GM19025 (cell line): ENCODE results near the gene UNC5B.

Source experiments
- ATAC-seq: cut with Tn5 transposase; IDR thresholded peaks from one replicate; pipeline ENCODE4 v1.9.1; 2021; ENCODE audit warnings: mild to moderate bottlenecking, low read depth, moderate library complexity; ENCODE audit not compliant: unreplicated experiment

The UNC5B gene

DNA sequence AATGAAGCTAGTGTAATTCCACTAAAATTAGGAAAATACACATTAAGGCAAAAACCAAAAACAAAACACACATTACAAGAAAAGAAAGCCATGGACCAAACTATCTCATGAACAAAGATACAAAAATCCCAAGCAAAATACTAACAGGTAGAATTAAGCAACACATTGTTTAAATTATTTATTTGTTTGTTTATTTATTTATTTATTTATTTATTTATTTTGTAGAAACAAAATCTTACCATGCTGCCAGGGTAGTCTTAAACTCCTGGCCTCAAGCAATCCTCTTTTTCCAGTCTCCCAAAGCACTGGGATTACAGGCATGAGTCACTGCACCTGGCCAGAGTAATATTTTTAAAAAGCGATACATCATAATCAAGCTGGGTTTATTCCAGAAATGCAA, 99.8 kb downstream of the UNC5B start:
- no peak for ATAC-seq

DNA sequence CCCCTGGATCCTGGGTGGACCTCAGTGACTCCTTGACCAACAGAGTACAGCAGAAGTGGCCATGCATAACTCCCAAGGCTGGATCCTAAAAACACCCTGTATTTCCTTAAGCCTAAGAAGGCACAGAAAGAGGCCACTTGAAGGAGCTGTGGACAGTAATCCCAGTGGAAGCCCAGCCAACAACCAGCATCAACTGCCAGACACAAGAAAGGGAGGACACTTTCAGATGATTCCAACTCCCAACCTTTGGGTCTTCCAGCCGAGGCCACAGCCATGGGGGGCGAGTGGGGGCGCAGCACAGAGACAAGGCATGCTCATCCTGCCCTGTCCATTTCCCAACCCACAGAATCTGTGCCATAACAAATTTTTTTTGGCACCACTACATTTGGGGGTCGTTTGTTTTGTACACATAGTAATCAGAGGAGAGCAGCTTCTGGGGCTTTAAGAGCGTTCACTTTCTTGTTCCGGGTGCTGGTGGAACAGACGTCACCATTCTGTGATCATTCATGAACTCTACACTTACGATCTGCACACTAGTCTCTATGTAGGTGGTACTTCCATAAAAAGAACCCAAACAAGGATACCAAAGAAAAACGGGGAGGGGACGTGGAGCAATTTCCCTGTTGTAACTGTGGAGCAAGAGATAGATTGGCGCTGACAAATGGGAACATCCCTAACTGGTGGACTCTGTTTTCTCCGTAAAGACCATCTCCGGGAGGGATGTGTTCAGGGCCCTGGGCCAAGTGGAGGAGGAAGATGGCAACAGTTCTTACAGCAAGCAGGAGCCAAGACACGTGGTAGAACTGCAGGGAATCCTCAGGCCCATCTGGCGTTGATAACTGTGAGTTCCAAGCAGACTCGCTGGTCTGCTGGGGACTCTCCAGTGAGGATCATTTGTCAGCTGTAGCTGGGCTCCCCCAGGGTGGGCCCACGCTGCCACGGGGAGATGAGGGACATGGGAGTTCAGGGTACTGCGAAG, 100.7 kb downstream of the UNC5B start:
- no peak for ATAC-seq

DNA sequence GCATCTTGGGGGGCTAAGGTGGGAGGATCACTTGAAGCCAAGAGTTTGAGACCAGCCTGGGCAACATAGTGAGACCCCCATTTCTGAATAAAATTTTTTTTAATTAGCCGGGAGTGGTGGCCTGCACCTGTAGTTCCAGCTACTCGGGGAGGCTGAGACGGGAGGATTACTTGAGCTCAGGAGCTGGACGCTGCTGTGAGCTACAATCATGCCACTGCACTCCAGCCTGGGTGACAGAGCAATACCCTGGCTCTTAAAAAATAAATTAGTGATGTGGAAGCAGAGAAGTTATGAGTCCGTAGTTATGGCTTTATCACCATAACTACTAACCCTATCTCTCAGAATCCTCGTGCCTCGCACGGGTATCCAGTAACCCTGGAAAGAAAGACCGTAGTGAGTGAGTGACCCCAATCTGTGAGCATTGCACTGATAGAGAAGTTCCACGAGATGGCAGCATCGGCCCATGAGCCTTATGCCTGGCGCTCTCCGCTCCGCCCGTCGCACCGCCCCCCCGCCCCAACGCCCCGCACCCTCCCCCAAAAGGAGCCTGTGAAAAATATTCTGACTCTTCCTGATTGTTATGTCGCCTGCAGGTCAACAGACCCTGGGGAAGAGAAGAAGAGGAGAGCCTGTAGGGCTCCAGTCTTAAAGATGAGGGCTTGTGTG, 101.8 kb downstream of the UNC5B start:
- no peak for ATAC-seq

DNA sequence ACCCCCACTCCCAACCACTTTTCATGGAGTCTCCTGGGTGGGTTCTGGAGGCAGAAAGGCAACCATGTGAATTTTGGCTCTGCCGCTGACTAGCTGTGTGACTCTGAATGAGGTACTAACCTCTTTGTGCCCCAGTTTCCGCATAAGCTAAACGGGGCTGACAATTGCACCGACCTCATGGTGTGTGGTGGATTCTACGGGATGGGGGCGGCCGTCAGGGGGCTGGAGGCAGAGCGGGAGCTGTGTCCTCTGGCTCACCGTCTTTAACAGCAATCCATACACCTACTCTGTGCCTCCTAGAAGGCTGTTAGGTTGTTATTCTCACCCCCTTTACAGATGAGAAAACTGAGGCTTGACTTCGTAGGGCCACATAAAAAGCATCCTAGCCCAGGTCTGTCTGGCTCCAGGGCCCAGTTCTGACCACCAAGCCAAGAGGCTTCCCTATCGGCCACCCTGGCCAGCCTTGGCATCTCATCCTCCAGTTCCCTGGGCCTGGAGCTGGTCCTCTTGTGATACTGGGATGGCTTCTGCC, 102.4 kb downstream of the UNC5B start:
- no peak for ATAC-seq

DNA sequence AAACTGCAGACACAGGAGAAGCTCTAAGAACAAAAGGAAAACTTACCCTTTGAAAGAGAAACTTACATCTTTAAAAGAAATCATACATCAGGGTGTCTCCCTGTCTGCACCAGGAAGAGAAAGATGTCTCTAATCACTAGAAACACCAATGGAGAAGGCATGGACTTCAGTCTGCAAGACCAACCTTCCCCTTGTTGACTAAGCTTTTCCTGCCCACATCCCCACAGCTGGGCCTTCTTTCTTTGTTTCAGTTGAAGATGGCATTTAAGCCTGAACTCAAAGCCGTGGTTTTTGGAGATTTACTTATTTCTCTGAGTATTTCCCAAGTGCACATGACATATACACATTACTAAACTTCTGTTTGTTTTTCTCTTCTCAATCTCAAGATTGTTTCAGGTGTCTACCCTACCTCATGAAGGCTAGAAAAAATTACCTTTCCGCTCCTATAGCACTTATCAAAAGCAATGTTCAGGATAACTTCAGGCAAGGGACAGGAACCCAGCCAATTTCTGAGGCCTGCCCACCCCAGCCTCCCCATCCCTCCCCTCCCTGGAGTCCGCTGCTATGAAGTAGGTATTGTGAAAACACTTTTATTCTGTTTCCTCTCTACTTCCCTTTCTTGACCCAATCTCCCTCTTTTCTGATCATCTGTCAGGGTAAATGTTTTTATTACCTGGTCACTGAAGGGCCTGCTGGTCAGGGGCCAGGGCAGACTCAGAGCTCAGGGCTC, 103.9 kb downstream of the UNC5B start:
- ATAC-seq: no peak

DNA sequence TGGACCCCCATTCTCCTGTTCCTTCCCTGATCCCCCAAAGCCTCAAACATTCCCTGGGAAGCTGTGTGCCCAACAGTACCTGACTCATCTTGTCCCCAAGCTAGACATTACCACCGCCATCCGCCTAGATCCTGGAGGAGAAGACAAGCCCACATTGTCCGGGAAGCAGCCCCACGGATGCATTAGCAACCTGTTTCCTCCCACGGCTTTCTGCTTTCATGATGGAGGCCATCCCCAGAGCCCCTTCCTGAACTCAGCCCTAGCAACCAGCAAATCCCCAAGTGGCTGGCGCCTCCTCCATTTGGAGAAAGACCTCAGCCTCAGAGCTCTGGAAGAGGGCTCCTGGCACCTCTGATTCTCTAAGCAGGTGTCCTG, 104.4 kb downstream of the UNC5B start:
- no peak for ATAC-seq

DNA sequence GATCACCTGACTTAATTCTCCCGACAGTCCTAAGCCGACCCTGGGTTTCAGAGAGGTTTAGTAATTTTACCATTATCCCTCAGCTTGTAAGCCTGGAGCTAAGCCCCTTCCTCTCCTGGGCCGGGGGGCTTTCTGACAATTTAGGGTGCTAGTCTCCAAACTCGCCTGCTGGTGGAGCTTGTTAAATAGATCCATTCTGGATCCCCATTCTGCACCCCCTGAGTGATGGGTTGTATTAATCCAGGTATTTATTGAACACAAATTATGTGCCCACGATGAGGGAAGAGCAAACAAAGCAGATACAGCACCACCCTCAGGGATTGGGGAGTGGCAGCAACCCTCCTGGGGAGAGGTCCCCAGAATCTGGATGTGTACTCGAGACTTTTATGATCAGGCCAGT, 105.4 kb downstream of the UNC5B start:
- no peak for ATAC-seq

DNA sequence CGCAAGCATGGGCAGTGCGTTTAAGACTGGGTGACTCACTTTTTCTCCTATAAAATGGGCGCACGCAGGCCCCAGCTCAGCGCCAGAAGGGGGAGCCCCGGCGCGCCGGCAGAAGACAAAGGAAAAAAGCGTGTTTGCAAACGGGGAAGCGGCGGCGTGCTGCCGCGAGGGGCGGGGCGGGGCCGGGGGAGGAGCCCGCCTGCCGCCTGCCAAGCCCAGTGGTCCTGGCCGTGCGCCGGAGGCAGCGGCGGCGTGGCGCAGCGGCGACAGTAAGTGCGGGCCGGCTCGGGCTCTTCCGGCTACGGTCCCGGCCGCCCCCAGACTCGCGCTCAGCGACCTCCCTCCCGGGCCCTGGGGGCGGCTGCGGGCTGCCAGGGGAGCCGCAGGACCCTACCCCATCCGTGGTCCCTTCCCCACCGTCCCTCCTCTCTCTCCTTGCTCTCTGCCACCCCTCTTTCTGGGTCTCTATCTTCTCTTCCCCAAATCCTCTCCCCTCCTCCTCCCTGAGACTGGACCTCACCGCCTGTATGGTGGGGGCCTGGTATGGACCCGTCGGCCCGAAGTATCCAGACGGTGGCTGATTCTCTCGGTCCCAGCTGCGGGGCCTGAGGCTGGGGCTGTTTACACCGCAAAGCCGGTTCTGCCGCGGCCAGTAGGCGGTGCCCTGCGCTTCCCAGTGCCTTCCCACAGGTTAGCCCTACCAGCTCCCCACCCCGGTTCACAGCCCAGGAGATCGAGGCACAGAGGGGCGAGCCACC, 106.9 kb downstream of the UNC5B start, which contains the start of gene SLC29A3:
Gene SLC29A3 (plus strand): TSS at position 218 of the 758 bp plus-strand sequence. CDS start 51 bp downstream, at position 269.
- peak; percentile 75 for ATAC-seq

- no peak for ATAC-seq
These were observed 107.5 kb downstream of the UNC5B start for GRCh38 chr10:71319800-71320392.

DNA sequence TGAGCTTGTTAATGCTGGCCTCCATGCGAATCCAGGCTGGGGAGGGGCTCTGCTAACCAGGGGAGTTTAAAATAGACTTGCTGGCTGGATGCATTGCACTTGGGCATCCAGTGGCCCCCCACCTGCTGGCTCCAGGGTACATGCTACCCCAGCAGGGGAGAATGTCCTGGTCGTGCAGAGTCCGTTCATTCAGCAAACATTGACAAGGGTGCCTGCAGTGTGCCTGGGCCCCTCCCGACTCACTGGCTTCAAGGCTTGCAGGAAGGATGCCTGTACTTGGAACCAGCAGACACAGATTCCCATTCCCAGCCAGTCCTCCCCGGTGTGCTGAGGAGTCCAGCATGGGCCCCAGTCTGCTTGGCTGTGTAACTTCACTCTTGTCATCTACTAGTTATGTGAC, 108.2 kb downstream of the UNC5B start:
- no peak for ATAC-seq

DNA sequence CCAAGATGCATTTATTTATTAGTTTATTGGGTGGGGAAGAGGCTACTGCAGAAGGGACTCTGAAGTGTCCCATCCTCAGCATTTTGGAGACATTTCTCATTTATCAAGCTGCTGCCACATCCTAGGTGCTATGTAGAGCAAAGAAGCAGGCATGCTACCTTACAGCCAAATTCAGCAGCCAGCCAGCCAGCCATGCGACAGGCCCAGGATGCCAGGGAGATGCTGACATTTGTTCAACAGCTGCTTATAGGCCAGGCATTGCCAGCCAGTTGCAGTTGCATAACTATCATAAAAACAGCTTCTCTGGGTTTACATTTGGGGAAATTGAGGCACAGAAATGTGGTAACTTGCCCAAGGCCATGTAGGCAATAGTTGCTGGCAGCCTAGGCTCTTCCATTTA, 109.0 kb downstream of the UNC5B start:
- ATAC-seq: no peak

GRCh38 chr10:71323407-71323806, 111.0 kb downstream of the UNC5B start:
- ATAC-seq: no peak

GRCh38 chr10:71324743-71325142, 112.4 kb downstream of the UNC5B start:
- no peak for ATAC-seq

GRCh38 chr10:71325267-71325666, 112.9 kb downstream of the UNC5B start:
- no peak for ATAC-seq

DNA sequence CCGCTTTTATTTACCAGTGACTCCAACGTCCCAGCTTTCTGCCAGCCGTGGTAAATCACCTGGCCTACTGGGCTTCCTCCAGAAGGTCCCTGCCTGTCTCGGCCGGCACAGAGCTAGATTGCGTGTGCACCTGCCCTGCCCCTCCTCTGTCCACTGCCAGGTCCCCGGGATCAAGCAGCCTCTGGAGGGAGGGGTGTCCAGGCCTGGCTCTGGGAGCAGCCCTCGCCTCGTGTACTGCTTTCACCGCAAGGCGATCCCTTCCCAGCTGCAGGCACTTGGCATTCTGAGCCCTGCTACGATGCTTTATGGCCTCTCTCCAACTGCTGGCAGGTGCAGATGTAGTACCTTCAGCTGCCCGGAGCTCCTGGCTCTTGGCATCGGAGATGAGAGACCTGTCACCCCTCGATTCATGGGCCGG, 114.1 kb downstream of the UNC5B start:
- ATAC-seq: no peak

DNA sequence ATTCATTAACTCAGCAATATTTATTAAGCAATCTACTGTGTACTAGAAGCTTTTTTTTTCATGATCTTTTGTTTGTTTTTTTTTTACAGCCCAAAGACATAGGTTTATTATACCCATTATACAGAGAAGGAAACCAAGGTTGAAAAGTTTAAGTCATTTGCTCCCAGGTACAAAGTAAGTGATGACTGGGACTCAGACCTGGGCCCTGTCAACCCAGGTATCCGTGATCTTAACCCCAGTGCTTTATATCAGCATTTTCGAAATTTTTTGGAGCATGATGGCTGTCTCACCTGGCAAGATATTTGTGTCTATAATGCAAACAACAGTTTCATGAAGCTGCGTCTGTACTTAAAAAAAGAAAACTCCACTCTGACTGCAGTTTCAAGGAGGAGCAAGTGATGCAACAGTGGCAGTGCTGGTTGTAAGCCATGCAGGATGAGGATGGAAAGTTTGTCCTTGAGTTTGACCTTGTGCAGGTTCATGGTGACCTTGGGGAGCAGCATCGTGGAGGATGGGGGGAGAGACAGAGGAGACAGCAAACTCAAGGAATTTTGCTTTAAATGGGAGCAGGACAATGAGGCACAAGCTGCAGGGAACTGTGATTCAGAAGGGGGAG, 118.5 kb downstream of the UNC5B start:
- ATAC-seq: no peak

DNA sequence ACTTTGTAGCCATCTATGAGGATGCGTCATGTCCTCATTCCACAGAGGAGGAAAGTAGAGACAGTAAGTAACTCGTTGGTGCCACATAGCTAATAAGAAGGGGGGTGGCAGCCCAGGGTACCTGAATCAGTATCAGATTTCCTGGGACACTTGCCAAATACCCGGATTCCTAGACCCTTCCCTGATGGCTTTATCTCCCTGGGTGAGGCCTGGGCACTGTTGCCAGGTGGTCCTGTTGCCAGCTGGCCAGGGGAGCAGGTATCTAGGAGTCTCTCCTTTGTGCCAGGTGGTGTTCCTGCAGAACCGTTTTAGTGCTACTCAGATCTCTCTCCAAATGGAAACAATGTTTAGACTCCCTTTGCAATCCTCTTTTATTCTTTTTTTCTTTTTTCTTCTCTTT, 119.4 kb downstream of the UNC5B start:
- ATAC-seq: no peak

GRCh38 chr10:71332466-71332865, 120.1 kb downstream of the UNC5B start:
- ATAC-seq: no peak
